HK-2 (cell line): ENCODE measurements around the gene HSPB8.

Source experiments
- DNase-seq: peaks from one replicate; pipeline ENCODE4 v3.0.0-alpha.2; 2018; ENCODE audit not compliant: unreplicated experiment

Gene HSPB8

GRCh38 chr12:119171291-119171690 is 7.4 kb upstream of the HSPB8 start:
- no peak for DNase-seq

GRCh38 chr12:119171691-119172425 is 6.9 kb upstream of the HSPB8 start:
- no peak for DNase-seq

- DNase-seq, result no peak
These were observed 3.6 kb upstream of the HSPB8 start for GRCh38 chr12:119175081-119175480.

GRCh38 chr12:119176267-119177055 is 2.3 kb upstream of the HSPB8 start:
- DNase-seq, result peak; percentile 75

DNA sequence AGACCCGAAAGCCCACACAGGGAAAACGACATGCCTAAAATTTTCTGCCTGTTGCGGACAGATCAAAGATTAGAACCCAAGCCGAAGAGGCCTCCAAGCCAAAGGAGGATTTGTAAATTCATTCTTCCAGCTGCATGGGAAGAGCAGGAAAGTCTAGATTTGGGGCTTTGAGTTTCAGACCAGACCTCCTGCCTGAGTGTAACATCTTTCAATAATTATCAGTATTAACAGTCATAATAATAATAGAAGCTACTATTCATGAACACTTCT is 1.7 kb upstream of the HSPB8 start:
- DNase-seq, result no peak

DNA sequence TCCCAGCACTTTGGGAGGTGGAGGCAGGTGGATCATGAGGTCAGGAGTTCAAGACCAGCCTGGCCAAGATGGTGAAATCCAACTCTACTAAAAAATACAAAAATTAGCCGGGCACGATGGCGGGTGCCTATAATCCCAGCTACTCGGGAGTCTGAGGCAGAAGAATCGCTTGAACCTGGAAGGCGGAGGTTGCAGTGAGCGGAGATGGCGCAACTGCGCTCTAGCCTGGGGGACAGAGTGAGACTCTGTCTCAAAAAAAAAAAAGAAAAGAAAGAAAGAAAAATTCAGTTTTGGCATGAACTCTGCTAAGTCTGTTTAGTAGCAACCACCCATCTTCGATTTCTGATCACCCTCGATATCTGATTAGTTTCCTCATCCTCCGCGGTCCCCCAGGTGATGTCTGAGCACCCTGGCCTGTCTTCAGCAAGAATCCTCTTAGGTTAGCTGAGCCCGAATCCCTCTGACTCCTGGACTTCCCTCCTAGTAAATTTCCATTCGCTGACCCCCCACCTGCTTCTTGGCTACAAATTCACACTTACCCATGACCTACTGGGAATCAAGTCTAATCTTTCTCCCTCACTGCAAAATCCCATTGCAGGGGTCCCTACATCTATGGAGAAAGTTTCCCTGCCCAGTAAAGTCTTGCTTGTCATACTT is 879 bp upstream of the HSPB8 start:
- no peak for DNase-seq

- DNase-seq, result peak; percentile 80
These were observed 747 bp downstream of the HSPB8 start for GRCh38 chr12:119179335-119180021.

- peak; percentile 48 for DNase-seq
These were observed 1.8 kb downstream of the HSPB8 start for GRCh38 chr12:119180380-119181040.

DNA sequence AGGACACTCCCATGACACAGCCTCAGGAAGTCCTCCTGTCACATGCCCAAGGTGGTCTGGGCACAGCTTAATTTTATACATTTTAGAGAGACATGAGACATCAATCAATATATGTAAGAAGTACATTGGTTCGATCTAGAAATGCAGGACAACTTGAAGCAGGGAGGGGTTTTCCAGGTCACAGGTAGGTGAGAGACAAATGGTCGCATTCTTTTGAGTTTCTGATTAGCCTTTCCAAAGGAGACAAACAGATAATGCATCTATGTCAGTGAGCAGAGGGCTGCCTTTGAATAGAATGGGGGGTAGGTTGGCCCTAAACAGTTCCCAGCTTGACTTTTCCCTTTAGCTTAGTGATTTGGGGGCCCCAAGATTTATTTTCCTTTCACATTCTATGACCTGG is 2.5 kb downstream of the HSPB8 start:
- DNase-seq, result no peak

GRCh38 chr12:119181944-119182343 is 3.2 kb downstream of the HSPB8 start:
- no peak for DNase-seq

DNA sequence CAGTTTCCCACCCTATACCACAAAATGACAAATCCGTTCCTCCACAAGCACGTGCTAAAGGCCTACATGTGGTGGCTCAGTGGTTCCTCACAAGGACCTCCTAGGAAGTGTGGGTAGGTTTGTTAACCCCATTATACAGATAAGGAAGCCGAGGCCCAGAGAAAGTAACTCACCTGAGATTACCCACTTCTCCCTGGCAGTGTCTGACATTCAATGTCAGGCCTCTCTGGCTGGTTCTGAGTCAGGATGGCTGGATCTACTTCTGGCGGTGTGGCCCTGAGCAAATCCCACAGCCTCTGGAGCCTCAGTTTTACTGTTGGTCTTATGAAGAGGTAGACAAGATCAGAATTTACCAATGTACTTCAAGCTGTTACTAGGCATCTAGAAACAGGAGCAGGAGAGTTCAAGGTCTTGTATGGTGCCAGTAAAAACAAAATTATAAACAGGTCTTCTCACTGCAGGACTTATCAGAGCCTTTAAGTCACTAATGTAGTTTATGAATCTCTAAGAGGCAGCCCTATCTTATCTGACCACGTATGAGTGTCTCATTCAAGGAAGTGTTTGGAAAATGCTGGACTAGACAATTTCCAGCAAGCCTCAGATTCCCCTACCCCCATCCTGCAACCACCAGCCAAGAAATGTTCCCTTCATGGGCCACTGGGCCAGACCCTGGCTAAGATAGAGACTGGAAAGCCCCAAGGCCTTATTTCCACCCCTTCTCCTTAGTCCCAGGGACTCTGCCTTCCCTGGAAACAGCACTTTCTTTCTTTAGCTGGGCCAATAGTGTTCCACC is 4.2 kb downstream of the HSPB8 start:
- peak; percentile 61 for DNase-seq

GRCh38 chr12:119183942-119184695 is 5.4 kb downstream of the HSPB8 start:
- no peak for DNase-seq

GRCh38 chr12:119195256-119195655 is 16.5 kb downstream of the HSPB8 start:
- no peak for DNase-seq

DNA sequence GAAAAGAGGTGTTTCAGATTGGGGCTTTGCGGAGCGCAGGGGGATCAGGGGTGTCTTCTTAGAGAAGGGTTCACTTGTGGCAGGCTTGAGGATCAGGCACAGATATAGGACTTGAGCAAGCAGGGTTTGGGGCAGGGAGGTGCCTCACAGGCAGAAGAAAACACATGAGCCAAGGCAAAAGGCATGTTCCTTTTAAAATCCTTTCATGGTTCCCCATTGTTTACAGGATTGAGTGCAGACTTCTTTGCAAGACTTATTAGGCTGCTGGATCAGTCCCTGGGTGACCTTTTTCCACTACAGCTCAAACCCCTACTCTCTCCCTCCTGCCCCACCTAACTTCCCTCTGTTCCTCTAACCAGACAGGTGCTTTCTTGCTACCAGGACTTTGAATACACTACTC is 19.7 kb downstream of the HSPB8 start:
- no peak for DNase-seq

DNA sequence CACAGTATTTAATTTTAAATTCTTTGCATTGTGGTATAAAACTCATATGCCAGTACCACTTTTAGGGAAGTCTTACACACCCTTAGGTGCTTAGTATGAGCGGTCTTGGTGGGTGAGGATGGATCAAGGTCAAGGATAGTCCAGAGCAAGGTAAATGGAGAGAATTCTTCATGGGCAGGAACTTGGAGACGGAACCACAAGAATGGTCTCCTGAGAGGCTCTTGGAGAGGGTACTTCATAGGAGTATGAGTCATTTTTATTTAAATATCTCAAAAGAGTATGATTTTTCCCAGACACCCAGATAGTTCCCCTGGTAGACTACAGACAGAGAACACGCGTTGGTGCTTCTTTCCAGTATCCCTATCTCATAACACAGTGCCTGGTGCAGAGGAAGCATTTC is 21.9 kb downstream of the HSPB8 start:
- no peak for DNase-seq

DNA sequence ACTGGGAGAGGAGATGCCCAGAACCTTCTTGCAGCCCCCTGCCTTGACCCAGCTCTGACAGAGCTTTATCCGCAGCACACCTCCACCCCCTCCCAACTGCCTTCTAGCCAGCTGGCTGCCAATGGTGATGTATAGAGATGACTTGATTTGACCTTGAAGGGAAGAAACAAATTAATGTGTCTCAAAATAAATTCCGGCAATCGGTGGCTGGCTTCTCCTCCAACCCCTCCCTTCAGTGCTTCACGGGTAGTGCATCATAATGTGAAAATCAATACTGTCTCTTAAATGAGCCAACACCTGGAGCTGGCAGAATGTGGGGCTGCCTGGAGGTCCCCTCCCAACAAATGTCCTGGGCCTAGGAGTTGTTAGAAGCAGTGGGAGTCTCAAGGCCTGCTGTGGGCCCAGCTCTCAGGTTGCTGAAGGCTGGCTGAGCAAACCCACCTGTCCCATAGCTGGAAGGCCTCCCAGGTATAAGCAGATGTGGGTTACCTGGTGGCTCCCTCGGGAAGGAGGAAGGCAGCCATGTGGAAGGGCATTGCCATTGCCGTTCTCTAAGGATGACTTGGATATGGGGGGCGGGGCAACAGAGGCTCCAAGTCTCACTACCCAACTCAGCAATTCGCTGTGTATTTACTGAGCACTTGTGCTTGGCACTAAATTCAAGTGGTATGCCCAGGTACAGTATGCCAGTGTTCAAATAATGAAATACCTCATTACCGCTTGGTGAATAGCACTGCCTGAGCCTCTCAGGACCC is 23.2 kb downstream of the HSPB8 start:
- no peak for DNase-seq

- DNase-seq, result no peak
These were observed 23.8 kb downstream of the HSPB8 start for GRCh38 chr12:119202544-119202943.

GRCh38 chr12:119204131-119204530 is 25.4 kb downstream of the HSPB8 start:
- DNase-seq, result no peak

GRCh38 chr12:119204671-119205285 is 26.0 kb downstream of the HSPB8 start:
- no peak for DNase-seq
